ENCODE data around the gene PRDM2.
A peak's percentile ranks its signal among the peaks of the same experiment; 100 is the strongest.
"Not testable (repeated sequence)": the region's sequence is repeated elsewhere in the genome, so short reads cannot be mapped to it uniquely, and the experiment has no call there.

The PRDM2 gene, protein sequence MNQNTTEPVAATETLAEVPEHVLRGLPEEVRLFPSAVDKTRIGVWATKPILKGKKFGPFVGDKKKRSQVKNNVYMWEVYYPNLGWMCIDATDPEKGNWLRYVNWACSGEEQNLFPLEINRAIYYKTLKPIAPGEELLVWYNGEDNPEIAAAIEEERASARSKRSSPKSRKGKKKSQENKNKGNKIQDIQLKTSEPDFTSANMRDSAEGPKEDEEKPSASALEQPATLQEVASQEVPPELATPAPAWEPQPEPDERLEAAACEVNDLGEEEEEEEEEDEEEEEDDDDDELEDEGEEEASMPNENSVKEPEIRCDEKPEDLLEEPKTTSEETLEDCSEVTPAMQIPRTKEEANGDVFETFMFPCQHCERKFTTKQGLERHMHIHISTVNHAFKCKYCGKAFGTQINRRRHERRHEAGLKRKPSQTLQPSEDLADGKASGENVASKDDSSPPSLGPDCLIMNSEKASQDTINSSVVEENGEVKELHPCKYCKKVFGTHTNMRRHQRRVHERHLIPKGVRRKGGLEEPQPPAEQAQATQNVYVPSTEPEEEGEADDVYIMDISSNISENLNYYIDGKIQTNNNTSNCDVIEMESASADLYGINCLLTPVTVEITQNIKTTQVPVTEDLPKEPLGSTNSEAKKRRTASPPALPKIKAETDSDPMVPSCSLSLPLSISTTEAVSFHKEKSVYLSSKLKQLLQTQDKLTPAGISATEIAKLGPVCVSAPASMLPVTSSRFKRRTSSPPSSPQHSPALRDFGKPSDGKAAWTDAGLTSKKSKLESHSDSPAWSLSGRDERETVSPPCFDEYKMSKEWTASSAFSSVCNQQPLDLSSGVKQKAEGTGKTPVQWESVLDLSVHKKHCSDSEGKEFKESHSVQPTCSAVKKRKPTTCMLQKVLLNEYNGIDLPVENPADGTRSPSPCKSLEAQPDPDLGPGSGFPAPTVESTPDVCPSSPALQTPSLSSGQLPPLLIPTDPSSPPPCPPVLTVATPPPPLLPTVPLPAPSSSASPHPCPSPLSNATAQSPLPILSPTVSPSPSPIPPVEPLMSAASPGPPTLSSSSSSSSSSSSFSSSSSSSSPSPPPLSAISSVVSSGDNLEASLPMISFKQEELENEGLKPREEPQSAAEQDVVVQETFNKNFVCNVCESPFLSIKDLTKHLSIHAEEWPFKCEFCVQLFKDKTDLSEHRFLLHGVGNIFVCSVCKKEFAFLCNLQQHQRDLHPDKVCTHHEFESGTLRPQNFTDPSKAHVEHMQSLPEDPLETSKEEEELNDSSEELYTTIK (N-terminal part only)

GRCh38 chr1:13699936-13700520, at the start of gene PRDM2:
Gene PRDM2, plus strand, starts transcription at chr1:13700188. Its CDS starts 15,418 bp downstream, at chr1:13715606.
- DNase-seq (ENCODE audit: low spot score) = peak; percentile 41

DNA sequence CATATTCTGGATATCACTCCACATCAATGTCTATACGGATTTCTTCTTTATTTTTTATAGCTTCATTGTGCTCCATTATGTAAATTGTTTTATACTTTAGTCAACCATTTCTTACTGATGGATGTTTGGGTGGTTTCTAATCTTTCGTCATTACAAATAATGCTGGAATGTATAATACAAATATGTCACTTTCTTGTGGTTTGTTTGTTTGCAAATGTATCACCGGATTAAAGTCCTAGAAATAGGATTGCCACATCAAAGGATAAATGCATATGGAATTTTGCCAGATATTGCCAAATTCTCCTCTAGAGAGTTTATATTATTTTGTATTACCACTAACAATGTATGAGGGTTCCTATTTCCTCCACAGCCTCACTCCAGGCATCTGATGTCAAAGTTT, 48.7 kb upstream of the PRDM2 start:
- no peak for DNase-seq (ENCODE audit: low spot score)

GRCh38 chr1:13652238-13652637, 47.8 kb upstream of the PRDM2 start:
- DNase-seq (ENCODE audit: low spot score) = no peak

GRCh38 chr1:13661539-13661938, 38.4 kb upstream of the PRDM2 start:
- DNase-seq (ENCODE audit: low spot score) = no peak

DNA sequence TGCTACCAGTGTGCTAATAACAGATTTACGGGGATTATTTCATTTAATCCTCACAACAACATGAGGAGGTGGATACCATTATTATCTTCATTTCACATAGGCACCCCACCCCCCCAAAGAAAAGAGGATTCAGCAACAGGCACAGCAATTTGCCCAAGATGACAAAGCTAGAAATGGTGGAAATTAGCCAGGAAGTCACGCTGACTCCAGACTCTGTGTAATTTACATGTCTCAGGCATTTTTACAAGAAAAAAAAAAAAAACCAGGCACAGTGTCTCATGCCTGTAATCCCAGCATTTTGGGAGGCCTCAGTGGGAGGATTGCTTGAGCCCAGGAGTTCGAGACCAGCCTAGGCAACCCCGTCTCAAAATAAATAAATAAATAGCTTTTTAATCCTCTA, 37.5 kb upstream of the PRDM2 start:
- DNase-seq (ENCODE audit: low spot score) = no peak

DNA sequence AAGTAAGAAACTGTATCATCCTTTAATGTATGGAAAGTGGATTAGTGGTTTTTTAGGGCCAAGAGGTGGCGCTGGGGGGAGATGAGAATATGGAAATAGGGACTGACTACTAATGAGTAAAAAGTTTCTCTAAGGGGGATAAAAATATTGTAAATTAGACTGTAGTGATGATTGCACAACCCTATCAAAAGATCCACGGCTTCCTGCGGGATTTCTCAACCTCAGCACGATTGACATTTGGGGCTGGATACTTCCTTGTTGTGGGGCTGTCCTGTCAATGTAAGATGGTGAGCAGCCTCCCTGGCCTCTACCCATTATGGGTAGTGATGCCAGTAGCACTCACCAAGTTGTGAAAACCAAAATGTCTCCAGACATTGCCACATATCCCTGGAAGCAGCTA, 36.0 kb upstream of the PRDM2 start:
- DNase-seq (ENCODE audit: low spot score) = no peak

DNA sequence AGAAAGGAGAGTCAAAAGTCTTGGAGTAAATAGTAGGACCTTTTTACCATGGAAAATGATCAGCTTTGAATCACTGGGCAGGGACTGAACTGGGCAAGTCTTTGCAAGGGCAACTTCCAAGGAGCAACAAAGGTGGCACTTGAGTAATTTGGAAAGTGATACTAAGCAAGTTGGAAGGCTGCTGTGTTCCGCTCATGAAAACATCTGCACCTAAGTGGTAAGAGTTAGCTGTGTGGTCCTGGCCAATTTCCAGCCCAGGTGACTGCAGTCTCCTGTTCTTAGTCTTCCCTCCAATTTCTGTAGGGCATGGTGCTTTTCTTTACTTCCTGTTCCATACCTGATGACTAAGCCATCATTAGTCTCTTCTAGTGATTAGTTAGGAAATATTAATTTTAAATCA, 35.5 kb upstream of the PRDM2 start:
- no peak for DNase-seq (ENCODE audit: low spot score)

DNA sequence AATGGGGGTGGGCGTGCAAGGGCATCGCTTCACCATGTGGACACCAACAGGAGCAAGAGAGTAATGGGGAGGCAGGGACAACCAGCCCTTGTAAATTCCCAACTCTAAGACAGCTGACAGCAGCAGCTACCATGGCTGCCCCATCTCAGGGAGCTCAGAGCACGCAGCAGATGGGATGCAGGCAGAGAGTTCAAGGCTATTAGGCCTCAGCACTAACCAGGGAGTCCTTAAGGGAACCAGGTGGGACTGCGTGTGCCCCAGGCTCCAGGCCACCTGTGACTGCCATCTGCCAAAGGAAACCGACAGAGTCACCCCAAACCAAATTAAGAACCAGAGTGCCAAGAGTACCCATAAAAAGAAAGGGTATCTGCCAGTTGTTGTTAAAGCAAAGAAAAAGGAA, 33.7 kb upstream of the PRDM2 start:
- no peak for DNase-seq (ENCODE audit: low spot score)

- no peak for DNase-seq (ENCODE audit: low spot score)
Observed at GRCh38 chr1:13667691-13668090, 32.3 kb upstream of the PRDM2 start.

DNA sequence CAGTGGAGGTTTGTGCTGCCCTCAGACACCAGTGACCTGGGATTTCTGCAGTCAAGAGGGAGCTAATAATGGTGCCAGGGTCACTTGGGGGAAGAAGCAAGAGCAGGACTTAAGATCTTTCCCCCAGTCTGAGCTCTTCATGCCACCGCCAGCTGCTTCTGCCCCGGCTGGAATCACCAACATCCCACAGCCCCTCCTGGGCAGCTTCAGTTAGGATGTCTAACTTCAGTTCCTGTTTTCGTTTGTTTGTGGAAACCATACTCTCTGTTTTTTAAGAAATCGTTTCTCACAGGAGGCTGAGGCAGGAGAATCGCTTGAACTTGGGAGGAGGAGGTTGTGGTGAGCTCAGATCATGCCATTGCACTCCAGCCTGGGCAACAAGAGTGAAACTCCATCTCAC, 25.6 kb upstream of the PRDM2 start:
- no peak for DNase-seq (ENCODE audit: low spot score)

GRCh38 chr1:13675151-13675651, 24.8 kb upstream of the PRDM2 start:
- no peak for DNase-seq (ENCODE audit: low spot score)

DNA sequence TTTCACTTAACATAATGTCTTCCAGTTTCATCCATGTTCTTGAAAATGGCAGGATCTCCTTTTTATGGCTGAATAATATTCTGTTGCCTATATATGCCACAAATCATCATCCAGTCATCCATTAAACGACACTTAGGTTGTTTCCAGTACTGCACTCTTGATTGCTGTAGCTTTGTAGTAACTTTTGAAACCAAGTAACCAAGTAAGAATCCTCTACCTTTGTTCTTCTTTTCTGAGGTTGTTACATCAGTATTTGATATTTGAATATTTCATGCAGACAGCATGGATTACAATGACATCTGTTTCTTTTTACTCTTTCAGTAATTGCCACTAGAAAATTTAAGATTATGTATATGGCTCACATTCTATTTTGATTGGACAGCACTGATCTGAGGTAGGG, 22.1 kb upstream of the PRDM2 start:
- no peak for DNase-seq (ENCODE audit: low spot score)

DNA sequence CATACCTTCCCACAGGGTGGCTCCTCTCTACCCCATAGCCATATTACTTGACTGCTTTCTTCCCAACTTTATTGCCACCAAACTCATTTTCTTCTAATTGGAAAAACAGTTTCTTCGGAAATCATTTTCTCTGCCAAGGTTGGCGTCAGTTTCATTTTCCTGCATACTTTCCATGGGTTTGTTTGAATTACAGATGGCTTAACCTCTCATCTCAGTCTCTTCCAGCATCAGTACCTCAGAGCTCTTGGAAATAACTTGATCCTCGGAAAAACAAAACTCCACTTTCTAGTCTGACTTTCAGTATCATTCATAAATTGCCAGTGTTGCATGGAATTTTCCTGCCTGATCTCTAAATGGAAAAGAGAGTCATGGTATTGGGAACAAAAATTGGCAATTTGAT, 20.3 kb upstream of the PRDM2 start:
- DNase-seq (ENCODE audit: low spot score) = no peak

DNA sequence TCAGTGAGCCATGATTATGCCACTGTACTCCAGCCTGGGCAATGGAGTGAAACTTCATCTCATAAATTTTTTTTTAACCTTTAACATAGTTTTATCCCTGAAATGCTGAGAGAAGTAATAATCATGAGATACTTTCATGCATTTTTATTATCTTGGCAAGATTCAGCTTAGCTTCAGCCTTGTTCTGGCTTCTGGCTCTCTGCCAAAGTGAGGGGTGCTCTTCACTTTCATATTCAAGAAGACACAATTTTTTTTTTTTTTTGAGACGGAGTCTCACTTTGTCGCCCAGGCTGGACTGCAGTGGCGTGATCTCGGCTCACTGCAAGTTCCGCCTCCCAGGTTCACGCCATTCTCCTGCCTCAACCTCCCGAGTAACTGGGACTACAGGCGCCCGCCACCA, 19.4 kb upstream of the PRDM2 start:
- DNase-seq (ENCODE audit: low spot score) = not testable (repeated sequence)

- no peak for DNase-seq (ENCODE audit: low spot score)
Observed at GRCh38 chr1:13681921-13682320, 18.1 kb upstream of the PRDM2 start.

GRCh38 chr1:13682444-13682843, 17.5 kb upstream of the PRDM2 start:
- DNase-seq (ENCODE audit: low spot score) = no peak

GRCh38 chr1:13683206-13683605, 16.8 kb upstream of the PRDM2 start:
- no peak for DNase-seq (ENCODE audit: low spot score)

- no peak for DNase-seq (ENCODE audit: low spot score)
Observed at GRCh38 chr1:13687151-13687715, 12.8 kb upstream of the PRDM2 start.

DNA sequence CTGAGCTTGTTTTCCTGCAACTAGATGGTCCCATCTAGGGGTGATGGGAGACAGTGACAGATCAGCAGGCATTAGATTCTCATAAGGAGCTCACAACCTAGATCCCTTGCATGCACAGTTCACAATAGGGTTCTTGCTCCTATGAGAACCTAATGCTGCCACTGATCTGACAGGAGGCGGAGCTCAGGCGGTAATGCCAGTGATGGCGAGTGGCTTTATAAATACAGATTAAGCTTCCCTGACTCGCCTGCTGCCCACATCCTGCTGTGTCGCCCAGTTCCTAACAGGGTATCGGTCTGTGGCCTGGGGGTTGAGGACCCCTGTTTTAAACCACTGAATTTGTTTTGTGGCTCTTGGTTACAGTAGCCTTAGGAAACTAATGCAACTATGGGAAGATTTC, 6.9 kb upstream of the PRDM2 start:
- DNase-seq (ENCODE audit: low spot score) = not testable (repeated sequence)

DNA sequence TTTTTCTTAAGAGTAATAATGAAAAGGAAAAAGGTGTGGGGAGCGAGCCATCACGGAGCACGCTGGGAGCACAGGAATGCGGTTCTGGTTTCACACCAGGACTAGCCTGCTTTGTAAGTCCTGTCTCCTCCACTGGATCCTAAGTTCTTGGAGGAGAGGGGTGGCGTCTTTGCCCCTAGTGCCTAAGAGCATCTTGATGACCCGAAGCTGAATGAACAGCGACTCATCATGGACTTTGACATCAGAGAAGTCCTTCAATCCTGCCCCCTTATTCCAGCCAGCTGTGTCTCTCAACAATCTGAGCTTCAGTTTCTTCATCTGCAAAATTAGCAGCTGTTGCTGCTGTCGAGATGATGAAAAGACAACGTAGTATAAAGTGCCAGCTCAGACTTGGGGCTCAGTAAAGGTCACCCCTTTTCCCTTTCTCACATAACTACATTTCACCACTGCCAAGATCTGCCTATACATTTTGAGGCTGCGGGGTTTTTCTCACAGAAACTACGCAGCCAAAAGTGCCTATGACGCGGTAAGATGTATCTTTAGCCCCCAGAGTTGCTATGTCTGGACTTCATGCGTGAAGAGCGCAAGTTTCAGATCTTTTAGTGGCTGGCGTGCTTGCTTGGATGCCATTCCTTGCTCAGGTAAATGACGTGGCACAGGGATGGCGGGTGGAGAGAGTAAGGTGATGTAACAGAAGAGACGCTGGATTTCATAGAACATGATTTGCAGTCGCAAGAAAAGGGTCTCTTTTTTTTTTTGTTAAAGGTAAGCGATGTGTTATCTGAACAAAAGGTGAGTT, 4.9 kb upstream of the PRDM2 start:
- no peak for DNase-seq (ENCODE audit: low spot score)

- DNase-seq (ENCODE audit: low spot score) = no peak
Observed at GRCh38 chr1:13697738-13698137, 2.2 kb upstream of the PRDM2 start.
